Measurements from ENCODE around the gene TLE4.

DNA sequence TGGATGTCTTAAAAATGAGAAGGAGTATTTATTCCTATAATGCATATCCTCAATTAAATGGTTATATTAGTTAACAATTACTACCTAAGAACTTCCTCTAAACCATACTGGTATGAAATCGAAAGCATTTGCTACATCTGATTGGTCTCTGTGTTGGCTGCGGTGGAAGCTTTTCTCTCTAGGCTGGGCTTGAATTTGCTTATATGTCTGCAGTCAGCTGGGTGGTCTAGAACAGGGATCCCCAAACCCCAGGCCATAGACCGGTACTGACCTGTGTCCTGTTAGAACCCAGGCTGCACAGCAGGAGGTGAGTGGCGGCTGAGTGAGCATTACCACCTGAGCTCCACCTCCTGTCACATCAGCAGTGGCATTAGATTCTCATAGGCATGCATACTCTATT lies 112.3 kb downstream of the TLE4 start:
- TF ChIP-seq POLR2A (IDR thresholded peaks at IDR 0.05), result no peak
- TF ChIP-seq, protein P1, sequence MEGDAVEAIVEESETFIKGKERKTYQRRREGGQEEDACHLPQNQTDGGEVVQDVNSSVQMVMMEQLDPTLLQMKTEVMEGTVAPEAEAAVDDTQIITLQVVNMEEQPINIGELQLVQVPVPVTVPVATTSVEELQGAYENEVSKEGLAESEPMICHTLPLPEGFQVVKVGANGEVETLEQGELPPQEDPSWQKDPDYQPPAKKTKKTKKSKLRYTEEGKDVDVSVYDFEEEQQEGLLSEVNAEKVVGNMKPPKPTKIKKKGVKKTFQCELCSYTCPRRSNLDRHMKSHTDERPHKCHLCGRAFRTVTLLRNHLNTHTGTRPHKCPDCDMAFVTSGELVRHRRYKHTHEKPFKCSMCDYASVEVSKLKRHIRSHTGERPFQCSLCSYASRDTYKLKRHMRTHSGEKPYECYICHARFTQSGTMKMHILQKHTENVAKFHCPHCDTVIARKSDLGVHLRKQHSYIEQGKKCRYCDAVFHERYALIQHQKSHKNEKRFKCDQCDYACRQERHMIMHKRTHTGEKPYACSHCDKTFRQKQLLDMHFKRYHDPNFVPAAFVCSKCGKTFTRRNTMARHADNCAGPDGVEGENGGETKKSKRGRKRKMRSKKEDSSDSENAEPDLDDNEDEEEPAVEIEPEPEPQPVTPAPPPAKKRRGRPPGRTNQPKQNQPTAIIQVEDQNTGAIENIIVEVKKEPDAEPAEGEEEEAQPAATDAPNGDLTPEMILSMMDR (IDR thresholded peaks at IDR 0.05), result no peak

All from esophagus squamous epithelium (tissue), 4 donors.